HEK293 (cell line): ENCODE measurements around the gene ITK.

ENCODE experiments used
- CTCF ChIA-PET: fragments of 350-600 bp; formaldehyde crosslinking; extraction: SDS; loops from one replicate; lab custom pipeline; 2021; ENCODE audit warnings: antibody characterized with exemption; lab: Yijun Ruan, JAX
- POLR2A ChIA-PET: fragments of 300-600 bp; formaldehyde crosslinking; extraction: SDS; loops from one replicate; lab custom pipeline; 2020; ENCODE audit warnings: antibody characterized with exemption, inconsistent platforms; lab: Yijun Ruan, JAX
- H3K27ac ChIP-seq: fragments of 200-500 bp; sonication (Bioruptor generic); 2 replicates; pipeline ENCODE4 v1.5.1; 2014; ENCODE audit warnings: low read depth, low read length, control low read depth, inconsistent platforms; ENCODE audit errors: extremely low read depth
- H3K36me3 ChIP-seq, 2 experiments: fragments of 200-500 bp in 1 of 2; sonication (Bioruptor generic) in 1 of 2; 1 replicate in 1 of 2; 2 replicates in 1 of 2; pipeline ENCODE4 v1.5.1; 2014 to 2017; ENCODE audit warnings: inconsistent platforms in 2 of 2, low read length in 2 of 2; ENCODE audit not compliant: control insufficient read depth in 2 of 2, insufficient read depth in 1 of 2
- H3K4me1 ChIP-seq: fragments of 200-500 bp; sonication (Bioruptor generic); 2 replicates; pipeline ENCODE4 v1.5.1; 2014; ENCODE audit warnings: mild to moderate bottlenecking, low read length, inconsistent platforms; ENCODE audit not compliant: control insufficient read depth, insufficient read depth
- H3K4me3 ChIP-seq: 2 replicates; pipeline ENCODE4 v1.5.1; 2011; ENCODE audit warnings: low read depth, mild to moderate bottlenecking, control low read depth, low read length, moderate library complexity
- H3K9me3 ChIP-seq: fragments of 200-500 bp; sonication (Bioruptor generic); 2 replicates; pipeline ENCODE4 v1.5.1; 2014; ENCODE audit warnings: low read depth, low read length, inconsistent platforms; ENCODE audit not compliant: control insufficient read depth, insufficient read depth
- KLF1 ChIP-seq: fragments of 450-650 bp; formaldehyde crosslinking; IDR thresholded peaks from 2 replicates; pipeline ENCODE4 v1.5.1; 2016; ENCODE audit warnings: missing biosample characterization, missing genetic modification characterization
- PRDM1 ChIP-seq: fragments of 450-650 bp; formaldehyde crosslinking; IDR thresholded peaks from 2 replicates; pipeline ENCODE4; 2016; ENCODE audit warnings: missing biosample characterization, missing genetic modification characterization
- SP2 ChIP-seq: fragments of 450-650 bp; formaldehyde crosslinking; IDR thresholded peaks from 2 replicates; pipeline ENCODE4 v1.5.1; 2016; ENCODE audit warnings: missing biosample characterization, missing genetic modification characterization
- WT1 ChIP-seq: fragments of 450-650 bp; formaldehyde crosslinking; IDR thresholded peaks from 2 replicates; pipeline ENCODE4 v1.5.1; 2016; ENCODE audit warnings: missing biosample characterization, missing genetic modification characterization
- ZBTB11 ChIP-seq: fragments of 450-650 bp; formaldehyde crosslinking; conservative IDR thresholded peaks from 2 replicates; pipeline ENCODE4 v1.5.1; 2016; ENCODE audit warnings: low read depth, missing biosample characterization, missing genetic modification characterization
- ZBTB17 ChIP-seq: fragments of 450-650 bp; formaldehyde crosslinking; IDR thresholded peaks from 2 replicates; pipeline ENCODE4 v1.5.1; 2016; ENCODE audit warnings: missing biosample characterization, missing genetic modification characterization
- ZBTB49 ChIP-seq: fragments of 450-650 bp; formaldehyde crosslinking; IDR thresholded peaks from 2 replicates; pipeline ENCODE4 v1.5.1; 2016; ENCODE audit warnings: missing biosample characterization, missing genetic modification characterization, low read depth
- ZFP3 ChIP-seq: fragments of 450-650 bp; formaldehyde crosslinking; IDR thresholded peaks from 2 replicates; pipeline ENCODE4 v1.5.1; 2016; ENCODE audit warnings: low read depth, missing biosample characterization, missing genetic modification characterization
- ZNF140 ChIP-seq: fragments of 450-650 bp; formaldehyde crosslinking; IDR thresholded peaks from 2 replicates; pipeline ENCODE4 v1.5.1; 2016; ENCODE audit warnings: missing biosample characterization, missing genetic modification characterization
- ZNF157 ChIP-seq: fragments of 450-650 bp; formaldehyde crosslinking; IDR thresholded peaks from 2 replicates; pipeline ENCODE4 v1.5.1; 2016; ENCODE audit warnings: missing biosample characterization, missing genetic modification characterization
- ZNF211 ChIP-seq: fragments of 450-650 bp; formaldehyde crosslinking; IDR thresholded peaks from 2 replicates; pipeline ENCODE4 v1.5.1; 2016; ENCODE audit warnings: low read depth, missing biosample characterization, missing genetic modification characterization
- ZNF23 ChIP-seq: fragments of 450-650 bp; formaldehyde crosslinking; IDR thresholded peaks from 2 replicates; pipeline ENCODE4 v1.5.1; 2016; ENCODE audit warnings: missing biosample characterization, missing genetic modification characterization, borderline replicate concordance
- ZNF324 ChIP-seq: fragments of 450-650 bp; formaldehyde crosslinking; IDR thresholded peaks from 2 replicates; pipeline ENCODE4 v1.5.1; 2016; ENCODE audit warnings: missing biosample characterization, missing genetic modification characterization
- ZNF391 ChIP-seq: fragments of 450-650 bp; formaldehyde crosslinking; IDR thresholded peaks from 2 replicates; pipeline ENCODE4 v1.5.1; 2016; ENCODE audit warnings: low read depth, missing biosample characterization, missing genetic modification characterization, borderline replicate concordance
- ZNF654 ChIP-seq: fragments of 450-650 bp; formaldehyde crosslinking; IDR thresholded peaks from 2 replicates; pipeline ENCODE4 v1.5.1; 2016; ENCODE audit warnings: low read depth, missing biosample characterization, missing genetic modification characterization
- ZNF76 ChIP-seq: fragments of 450-650 bp; formaldehyde crosslinking; IDR thresholded peaks from 2 replicates; pipeline ENCODE4; 2016; ENCODE audit warnings: low read depth, missing biosample characterization, missing genetic modification characterization, borderline replicate concordance
- ZNF837 ChIP-seq: fragments of 450-650 bp; formaldehyde crosslinking; IDR thresholded peaks from 2 replicates; pipeline ENCODE4 v1.5.1; 2016; ENCODE audit warnings: missing biosample characterization, missing genetic modification characterization
- ZSCAN16 ChIP-seq: fragments of 450-650 bp; formaldehyde crosslinking; IDR thresholded peaks from 2 replicates; pipeline ENCODE4 v1.5.1; 2016; ENCODE audit warnings: missing biosample characterization, missing genetic modification characterization
- TF ChIP-seq, protein P1 (sequence below): fragments of 450-650 bp; formaldehyde crosslinking; IDR thresholded peaks from 2 replicates; pipeline ENCODE4 v1.5.1; 2017; ENCODE audit warnings: missing biosample characterization, missing genetic modification characterization
- TF ChIP-seq, protein P2 (sequence below): fragments of 450-650 bp; formaldehyde crosslinking; IDR thresholded peaks from 2 replicates; pipeline ENCODE4 v1.5.1; 2016; ENCODE audit warnings: missing biosample characterization, missing genetic modification characterization
- TF ChIP-seq, protein P3 (sequence below): fragments of 450-650 bp; formaldehyde crosslinking; IDR thresholded peaks from 2 replicates; pipeline ENCODE4 v1.5.1; 2017; ENCODE audit warnings: missing biosample characterization, missing genetic modification characterization
- TF ChIP-seq, protein P4 (sequence below): fragments of 450-650 bp; formaldehyde crosslinking; IDR thresholded peaks from 2 replicates; pipeline ENCODE4; 2016; ENCODE audit warnings: missing biosample characterization, missing genetic modification characterization

The ITK gene

GRCh38 chr5:157253547-157253946, 72.9 kb downstream of the ITK start:
- H3K4me1 ChIP-seq = no peaks in the 10 kb centered on the region
- POLR2A ChIA-PET = no interaction called here
- TF ChIP-seq, protein P1, sequence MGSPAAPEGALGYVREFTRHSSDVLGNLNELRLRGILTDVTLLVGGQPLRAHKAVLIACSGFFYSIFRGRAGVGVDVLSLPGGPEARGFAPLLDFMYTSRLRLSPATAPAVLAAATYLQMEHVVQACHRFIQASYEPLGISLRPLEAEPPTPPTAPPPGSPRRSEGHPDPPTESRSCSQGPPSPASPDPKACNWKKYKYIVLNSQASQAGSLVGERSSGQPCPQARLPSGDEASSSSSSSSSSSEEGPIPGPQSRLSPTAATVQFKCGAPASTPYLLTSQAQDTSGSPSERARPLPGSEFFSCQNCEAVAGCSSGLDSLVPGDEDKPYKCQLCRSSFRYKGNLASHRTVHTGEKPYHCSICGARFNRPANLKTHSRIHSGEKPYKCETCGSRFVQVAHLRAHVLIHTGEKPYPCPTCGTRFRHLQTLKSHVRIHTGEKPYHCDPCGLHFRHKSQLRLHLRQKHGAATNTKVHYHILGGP (tag by site-specific recombination) = no peak
- TF ChIP-seq ZNF654 = peak; percentile 86
- TF ChIP-seq ZNF391 (tag by site-specific recombination) = no peak

DNA sequence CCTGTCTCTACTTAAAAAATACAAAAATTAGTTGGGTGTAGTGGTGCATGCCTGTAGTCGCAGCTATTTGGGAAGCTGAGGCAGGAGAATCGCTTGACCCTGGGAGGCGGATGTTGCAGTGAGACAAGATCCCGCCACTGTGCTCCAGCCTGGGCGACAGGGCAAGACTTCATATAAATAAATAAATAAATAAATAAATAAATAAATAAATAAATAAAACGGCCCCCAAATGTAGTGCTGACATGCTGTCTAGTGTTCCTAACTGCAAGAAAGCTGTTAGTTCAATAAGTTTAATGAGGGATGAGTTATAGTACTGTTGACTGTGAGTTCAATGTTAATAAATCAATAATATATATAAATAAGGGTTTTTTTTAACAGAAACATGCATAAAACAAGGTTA, 77.8 kb downstream of the ITK start:
- Histone ChIP-seq H3K4me1 (no peaks in the 10 kb centered on the region), H3K27ac (no peak overlapping the region), H3K9me3 (no peaks in the 10 kb centered on the region), H3K4me3 (no peak overlapping the region), H3K36me3 (no peaks in the 10 kb centered on the region)
- ChIA-PET CTCF (interaction anchor here (0.7 kb wide), 1 partner anchor 127 kb away, joined by 4 read pairs; no protein-coding TSS in a partner anchor), POLR2A (no interaction called here)
- TF ChIP-seq ZBTB17 (tag by site-specific recombination) (no peak), ZSCAN16 (tag by site-specific recombination) (no peak), ZBTB49 (no peak), ZNF211 (tag by site-specific recombination) (no peak), ZNF837 (tag by site-specific recombination) (no peak), ZNF76 (tag by site-specific recombination) (no peak), ZFP3 (no peak), ZNF324 (tag by site-specific recombination) (no peak), ZBTB11 (peak; percentile 70), PRDM1 (no peak), ZNF140 (tag by site-specific recombination) (peak; percentile 56; the same call in 1 of the 2 replicates), ZNF23 (tag by site-specific recombination) (no peak), KLF1 (tag by site-specific recombination) (no peak), SP2 (tag by site-specific recombination) (no peak), WT1 (tag by site-specific recombination) (no peak), ZNF157 (tag by site-specific recombination) (no peak)
- TF ChIP-seq, protein P2, sequence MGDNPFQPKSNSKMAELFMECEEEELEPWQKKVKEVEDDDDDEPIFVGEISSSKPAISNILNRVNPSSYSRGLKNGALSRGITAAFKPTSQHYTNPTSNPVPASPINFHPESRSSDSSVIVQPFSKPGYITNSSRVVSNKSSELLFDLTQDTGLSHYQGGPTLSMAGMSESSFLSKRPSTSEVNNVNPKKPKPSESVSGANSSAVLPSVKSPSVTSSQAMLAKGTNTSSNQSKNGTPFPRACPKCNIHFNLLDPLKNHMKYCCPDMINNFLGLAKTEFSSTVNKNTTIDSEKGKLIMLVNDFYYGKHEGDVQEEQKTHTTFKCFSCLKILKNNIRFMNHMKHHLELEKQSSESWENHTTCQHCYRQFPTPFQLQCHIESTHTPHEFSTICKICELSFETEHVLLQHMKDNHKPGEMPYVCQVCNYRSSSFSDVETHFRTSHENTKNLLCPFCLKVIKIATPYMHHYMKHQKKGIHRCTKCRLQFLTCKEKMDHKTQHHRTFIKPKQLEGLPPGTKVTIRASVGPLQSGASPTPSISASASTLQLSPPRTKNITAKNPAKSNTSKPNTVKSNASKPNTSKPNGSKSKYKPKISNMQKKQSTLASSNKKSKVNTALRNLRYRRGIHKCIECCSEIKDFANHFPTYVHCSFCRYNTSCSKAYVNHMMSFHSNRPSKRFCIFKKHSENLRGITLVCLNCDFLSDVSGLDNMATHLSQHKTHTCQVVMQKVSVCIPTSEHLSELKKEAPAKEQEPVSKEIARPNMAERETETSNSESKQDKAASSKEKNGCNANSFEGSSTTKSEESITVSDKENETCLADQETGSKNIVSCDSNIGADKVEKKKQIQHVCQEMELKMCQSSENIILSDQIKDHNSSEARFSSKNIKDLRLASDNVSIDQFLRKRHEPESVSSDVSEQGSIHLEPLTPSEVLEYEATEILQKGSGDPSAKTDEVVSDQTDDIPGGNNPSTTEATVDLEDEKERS (tag by site-specific recombination) = no peak
- TF ChIP-seq, protein P3, sequence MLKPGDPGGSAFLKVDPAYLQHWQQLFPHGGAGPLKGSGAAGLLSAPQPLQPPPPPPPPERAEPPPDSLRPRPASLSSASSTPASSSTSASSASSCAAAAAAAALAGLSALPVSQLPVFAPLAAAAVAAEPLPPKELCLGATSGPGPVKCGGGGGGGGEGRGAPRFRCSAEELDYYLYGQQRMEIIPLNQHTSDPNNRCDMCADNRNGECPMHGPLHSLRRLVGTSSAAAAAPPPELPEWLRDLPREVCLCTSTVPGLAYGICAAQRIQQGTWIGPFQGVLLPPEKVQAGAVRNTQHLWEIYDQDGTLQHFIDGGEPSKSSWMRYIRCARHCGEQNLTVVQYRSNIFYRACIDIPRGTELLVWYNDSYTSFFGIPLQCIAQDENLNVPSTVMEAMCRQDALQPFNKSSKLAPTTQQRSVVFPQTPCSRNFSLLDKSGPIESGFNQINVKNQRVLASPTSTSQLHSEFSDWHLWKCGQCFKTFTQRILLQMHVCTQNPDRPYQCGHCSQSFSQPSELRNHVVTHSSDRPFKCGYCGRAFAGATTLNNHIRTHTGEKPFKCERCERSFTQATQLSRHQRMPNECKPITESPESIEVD = no peak
- TF ChIP-seq, protein P4, sequence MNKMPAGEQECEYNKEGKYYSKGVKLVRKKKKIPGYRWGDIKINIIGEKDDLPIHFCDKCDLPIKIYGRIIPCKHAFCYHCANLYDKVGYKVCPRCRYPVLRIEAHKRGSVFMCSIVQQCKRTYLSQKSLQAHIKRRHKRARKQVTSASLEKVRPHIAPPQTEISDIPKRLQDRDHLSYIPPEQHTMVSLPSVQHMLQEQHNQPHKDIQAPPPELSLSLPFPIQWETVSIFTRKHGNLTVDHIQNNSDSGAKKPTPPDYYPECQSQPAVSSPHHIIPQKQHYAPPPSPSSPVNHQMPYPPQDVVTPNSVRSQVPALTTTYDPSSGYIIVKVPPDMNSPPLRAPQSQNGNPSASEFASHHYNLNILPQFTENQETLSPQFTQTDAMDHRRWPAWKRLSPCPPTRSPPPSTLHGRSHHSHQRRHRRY (tag by site-specific recombination) = no peak

More at GRCh38 chr5:157253547-157253946, 72.9 kb downstream of the ITK start:
- H3K36me3 ChIP-seq = no peaks in the 10 kb centered on the region
- CTCF ChIA-PET = interaction anchor here (0.6 to 3.1 kb wide), 42 partner anchors 9 to 545 kb away, joined by 3 to 35 read pairs (median 4); partner anchors contain the start of genes HAVCR2, LSM11 and MED7
- no peaks in the 10 kb centered on the region for H3K9me3 ChIP-seq
- no peak overlapping the region for H3K4me3 ChIP-seq
- no peak overlapping the region for H3K27ac ChIP-seq
